ENCODE results near the gene MOB1A. TPM values are rescaled to one million over a fixed set of nuclear protein-coding genes. Genes with fewer than 3 reads are reported as not detected.

The MOB1A gene
- total RNA-seq, 4 donors from 2014 or later = 46.7 to 102 (median 77.6) TPM

- H3K36me3 ChIP-seq = peaks cover 0 to 47% (median 0%) of the 10 kb centered on the region in 3 donors
Observed at GRCh38 chr2:74103763-74104162, 74.9 kb downstream of the MOB1A start.

More at GRCh38 chr2:74103763-74104162, 74.9 kb downstream of the MOB1A start:
- H3K27me3 ChIP-seq = no peaks in the 10 kb centered on the region
- TF ChIP-seq CTCF (IDR thresholded peaks at IDR 0.05) = no peak
- no peak for TF ChIP-seq POLR2A (IDR thresholded peaks at IDR 0.05)
- H3K4me3 ChIP-seq = no peak overlapping the region
- no peaks in the 10 kb centered on the region for H3K4me1 ChIP-seq
- H3K9me3 ChIP-seq = no peaks in the 10 kb centered on the region
- no peak overlapping the region for H3K27ac ChIP-seq
- no peak for DNase-seq

Other genes starting within 250 kb of the MOB1A start
- gene TET3, start 194.0 kb downstream of the MOB1A start, total RNA-seq = 10 to 100 TPM; 18.2 to 38.7 (median 27.0) TPM
- gene BOLA3, start 31.0 kb downstream of the MOB1A start, total RNA-seq = 10 to 100 TPM; 17.7 to 72.6 (median 28.0) TPM
- gene MTHFD2, start 19.7 kb upstream of the MOB1A start, total RNA-seq = 10 to 100 TPM; 15.1 to 24.8 (median 16.2) TPM
- 10 to 100 TPM in 1 of 4 donors, 1 to 10 TPM in 3; 1.8 to 14.9 (median 4.9) TPM for gene SLC4A5, start 164.5 kb upstream of the MOB1A start, total RNA-seq
- 100 to 1,000 TPM in 3 of 4 donors, 10 to 100 TPM in 1; 85.3 to 191 (median 121) TPM for gene DCTN1, start 201.4 kb upstream of the MOB1A start, total RNA-seq
- gene C2orf81, start 242.7 kb upstream of the MOB1A start, total RNA-seq = 1 to 10 TPM in 3 of 4 donors, under 1 TPM in 1; 0.94 to 3.3 (median 1.7) TPM
- gene WDR54, start 242.9 kb upstream of the MOB1A start, total RNA-seq = 1 to 10 TPM in 3 of 4 donors, not detected in 1; 1.2 to 2.5 (median 2.3) TPM

Measured in Peyer's patch (tissue), 4 donors.